Neural progenitor cell (in vitro differentiated cells): ENCODE data around the gene COL4A5. TPM values are rescaled to one million over a fixed set of nuclear protein-coding genes. Genes with fewer than 3 reads are reported as not detected.

Experiments used
- DNase-seq: peaks from one replicate; pipeline ENCODE4 v3.0.0-alpha.2; 2016; ENCODE audit warnings: low spot score
- H2AFZ ChIP-seq: fragments of 200-600 bp; sonication (generic); replicated peaks from 2 replicates; pipeline ENCODE4 v1.6.1; 2016; ENCODE audit warnings: antibody characterized with exemption
- H3F3A ChIP-seq: fragments of 200-600 bp; sonication (generic); 2 replicates; pipeline ENCODE4 v1.6.1; 2016; ENCODE audit warnings: antibody characterized with exemption, low read depth
- H3K27ac ChIP-seq: fragments of 200-600 bp; sonication (generic); 2 replicates; pipeline ENCODE4 v1.5.1; 2016; ENCODE audit warnings: mild to moderate bottlenecking
- H3K27me3 ChIP-seq: fragments of 200-600 bp; sonication (generic); 2 replicates; pipeline ENCODE4 v1.6.1; 2016; ENCODE audit warnings: mild to moderate bottlenecking, moderate library complexity
- H3K36me3 ChIP-seq: fragments of 200-600 bp; sonication (generic); 2 replicates; pipeline ENCODE4 v1.5.1; 2016
- H3K4me1 ChIP-seq: fragments of 200-600 bp; sonication (generic); 2 replicates; pipeline ENCODE4 v1.6.1; 2016; ENCODE audit warnings: mixed run types
- H3K4me2 ChIP-seq: fragments of 200-600 bp; sonication (generic); 2 replicates; pipeline ENCODE4 v1.6.1; 2016
- H3K4me3 ChIP-seq: fragments of 200-600 bp; sonication (generic); 2 replicates; pipeline ENCODE4 v1.5.1; 2016
- H3K79me2 ChIP-seq: fragments of 200-600 bp; sonication (generic); 2 replicates; pipeline ENCODE4 v1.6.1; 2016; ENCODE audit warnings: low read depth
- H3K9ac ChIP-seq: fragments of 200-600 bp; sonication (generic); 2 replicates; pipeline ENCODE4 v1.6.1; 2016
- H3K9me3 ChIP-seq: fragments of 200-600 bp; sonication (generic); 2 replicates; pipeline ENCODE4 v1.5.1; 2016; ENCODE audit warnings: low read depth
- H4K20me1 ChIP-seq: fragments of 200-600 bp; sonication (generic); 2 replicates; pipeline ENCODE4 v1.6.1; 2016; ENCODE audit warnings: low read depth
- H3K27ac Mint-ChIP-seq: 3 replicates; pipeline ENCODE4 v1.8.0; 2021; ENCODE audit warnings: mixed read lengths
- H3K27me3 Mint-ChIP-seq: 2 replicates; pipeline ENCODE4 v1.8.0; 2022; ENCODE audit warnings: low read depth, mild to moderate bottlenecking, inconsistent platforms, moderate library complexity, mixed read lengths; ENCODE audit not compliant: insufficient read depth
- H3K36me3 Mint-ChIP-seq: 3 replicates; pipeline ENCODE4 v1.8.0; 2021; ENCODE audit warnings: mixed read lengths
- H3K4me1 Mint-ChIP-seq: 3 replicates; pipeline ENCODE4 v1.8.0; 2021; ENCODE audit warnings: mixed read lengths
- H3K4me3 Mint-ChIP-seq: 3 replicates; pipeline ENCODE4 v1.8.0; 2021; ENCODE audit warnings: mild to moderate bottlenecking, moderate library complexity, mixed read lengths
- H3K9me3 Mint-ChIP-seq: 3 replicates; pipeline ENCODE4 v1.8.0; 2020; ENCODE audit warnings: mixed read lengths
- EZH2 ChIP-seq: fragments of 200-600 bp; sonication (generic); IDR thresholded peaks from 2 replicates; pipeline ENCODE4 v1.6.1; 2017; ENCODE audit warnings: antibody characterized with exemption, mild to moderate bottlenecking, moderate library complexity
- EZH2phosphoT487 ChIP-seq: fragments of 200-600 bp; sonication (generic); IDR thresholded peaks from 2 replicates; pipeline ENCODE4 v1.6.1; 2017; ENCODE audit warnings: antibody characterized with exemption
- total RNA-seq: library from RNA; depleted of rRNA; stranded (reverse); fragments of >200 nt; gene quantifications from 2 replicates; pipeline ENCODE4 v1.2.3, GENCODE V29; 2015; ENCODE audit warnings: low replicate concordance
- TF ChIP-seq, protein P1 (sequence below): fragments of 200-600 bp; sonication (generic); IDR thresholded peaks from 2 replicates; pipeline ENCODE4 v1.5.1; 2017; ENCODE audit warnings: antibody characterized with exemption, mild to moderate bottlenecking

Gene COL4A5
- total RNA-seq, 1 donor from 2014 or later, result 115 TPM

DNA sequence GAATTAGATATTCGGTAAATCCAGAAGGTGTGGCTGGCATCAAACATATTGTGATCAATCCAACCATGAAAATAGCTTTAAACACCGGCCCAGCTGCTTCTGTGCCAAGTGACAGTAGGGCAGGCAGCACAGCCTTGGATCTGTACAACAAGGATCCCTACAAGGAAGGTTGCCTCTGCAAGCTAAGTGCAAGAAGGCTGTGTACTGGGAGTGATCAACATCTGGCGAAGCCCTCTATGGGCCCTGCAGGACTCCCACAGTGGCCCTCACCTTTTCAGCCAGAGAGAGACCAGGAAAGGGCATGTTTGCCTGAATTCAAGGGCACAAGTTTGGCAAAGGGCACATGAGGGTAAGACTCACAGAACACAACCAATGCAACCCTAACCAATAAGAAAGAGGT, 287.1 kb downstream of the COL4A5 start:
- H3K27ac ChIP-seq, result no peak overlapping the region
- peaks cover 22% of the 10 kb centered on the region for H3F3A ChIP-seq
- H3K4me1 Mint-ChIP-seq, result peaks cover 57% of the 10 kb centered on the region
- peaks cover 4% of the 10 kb centered on the region for H3K36me3 Mint-ChIP-seq
- no peak overlapping the region for H3K9ac ChIP-seq
- peak overlapping the region; percentile 64 for H3K4me3 ChIP-seq
- peaks cover 92% of the 10 kb centered on the region for H3K79me2 ChIP-seq
- H2AFZ ChIP-seq, result no peak overlapping the region
- peak overlapping the region; percentile 91 for H3K4me2 ChIP-seq
- H3K9me3 Mint-ChIP-seq, result no peaks in the 10 kb centered on the region
- H3K4me1 ChIP-seq, result peaks cover 65% of the 10 kb centered on the region
- H3K27me3 ChIP-seq, result no peaks in the 10 kb centered on the region
- no peaks in the 10 kb centered on the region for H3K9me3 ChIP-seq
- DNase-seq, result no peak
- peaks cover 28% of the 10 kb centered on the region for H3K36me3 ChIP-seq
- H4K20me1 ChIP-seq, result peaks cover 40% of the 10 kb centered on the region
- no peak overlapping the region for H3K27ac Mint-ChIP-seq
- no peak overlapping the region for H3K4me3 Mint-ChIP-seq
- peaks cover 4% of the 10 kb centered on the region for H3K27me3 Mint-ChIP-seq
- TF ChIP-seq EZH2 (no peak), EZH2phosphoT487 (no peak)
- TF ChIP-seq, protein P1, sequence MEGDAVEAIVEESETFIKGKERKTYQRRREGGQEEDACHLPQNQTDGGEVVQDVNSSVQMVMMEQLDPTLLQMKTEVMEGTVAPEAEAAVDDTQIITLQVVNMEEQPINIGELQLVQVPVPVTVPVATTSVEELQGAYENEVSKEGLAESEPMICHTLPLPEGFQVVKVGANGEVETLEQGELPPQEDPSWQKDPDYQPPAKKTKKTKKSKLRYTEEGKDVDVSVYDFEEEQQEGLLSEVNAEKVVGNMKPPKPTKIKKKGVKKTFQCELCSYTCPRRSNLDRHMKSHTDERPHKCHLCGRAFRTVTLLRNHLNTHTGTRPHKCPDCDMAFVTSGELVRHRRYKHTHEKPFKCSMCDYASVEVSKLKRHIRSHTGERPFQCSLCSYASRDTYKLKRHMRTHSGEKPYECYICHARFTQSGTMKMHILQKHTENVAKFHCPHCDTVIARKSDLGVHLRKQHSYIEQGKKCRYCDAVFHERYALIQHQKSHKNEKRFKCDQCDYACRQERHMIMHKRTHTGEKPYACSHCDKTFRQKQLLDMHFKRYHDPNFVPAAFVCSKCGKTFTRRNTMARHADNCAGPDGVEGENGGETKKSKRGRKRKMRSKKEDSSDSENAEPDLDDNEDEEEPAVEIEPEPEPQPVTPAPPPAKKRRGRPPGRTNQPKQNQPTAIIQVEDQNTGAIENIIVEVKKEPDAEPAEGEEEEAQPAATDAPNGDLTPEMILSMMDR, result no peak

DNA sequence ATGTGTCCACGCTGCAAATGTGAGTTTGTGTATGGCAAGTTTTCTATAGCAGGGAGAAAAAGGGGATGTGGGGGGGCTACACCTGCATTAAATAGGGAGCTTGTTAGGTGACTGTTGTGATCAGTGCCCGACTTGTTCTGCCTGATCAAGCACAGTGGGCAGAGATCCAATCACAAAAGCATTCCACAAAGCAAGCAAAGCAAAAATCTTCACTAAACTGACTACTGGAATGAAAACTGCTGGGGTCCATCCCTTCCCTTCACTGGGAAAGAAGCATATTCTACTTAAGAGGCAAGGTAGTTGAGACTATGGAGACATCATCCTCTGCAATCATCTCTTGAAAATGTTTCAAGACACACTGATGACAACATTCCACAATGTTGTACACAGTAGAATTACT, 291.5 kb downstream of the COL4A5 start:
- peaks cover 22% of the 10 kb centered on the region for H3K36me3 ChIP-seq
- H2AFZ ChIP-seq, result no peak overlapping the region
- Mint-ChIP-seq H3K9me3 (peaks cover 3% of the 10 kb centered on the region), H3K4me1 (peaks cover 67% of the 10 kb centered on the region), H3K27ac (peak overlapping the region; percentile 28), H3K36me3 (peaks cover 3% of the 10 kb centered on the region), H3K4me3 (peak overlapping the region; percentile 94), H3K27me3 (peaks cover 34% of the 10 kb centered on the region)
- H3K27ac ChIP-seq, result peak overlapping the region; percentile 96
- H3K79me2 ChIP-seq, result peaks cover 99% of the 10 kb centered on the region
- no peaks in the 10 kb centered on the region for H3K9me3 ChIP-seq
- DNase-seq, result peak; percentile 85
- H3K9ac ChIP-seq, result peak overlapping the region; percentile 59
- peaks cover 57% of the 10 kb centered on the region for H3K4me1 ChIP-seq
- no peaks in the 10 kb centered on the region for H3K27me3 ChIP-seq
- H3F3A ChIP-seq, result peaks cover 47% of the 10 kb centered on the region
- no peak for TF ChIP-seq EZH2
- TF ChIP-seq EZH2phosphoT487, result no peak
- TF ChIP-seq, protein P1, result no peak
- peak overlapping the region; percentile 91 for H3K4me2 ChIP-seq
- peak overlapping the region; percentile 64 for H3K4me3 ChIP-seq
- peaks cover 48% of the 10 kb centered on the region for H4K20me1 ChIP-seq

DNA sequence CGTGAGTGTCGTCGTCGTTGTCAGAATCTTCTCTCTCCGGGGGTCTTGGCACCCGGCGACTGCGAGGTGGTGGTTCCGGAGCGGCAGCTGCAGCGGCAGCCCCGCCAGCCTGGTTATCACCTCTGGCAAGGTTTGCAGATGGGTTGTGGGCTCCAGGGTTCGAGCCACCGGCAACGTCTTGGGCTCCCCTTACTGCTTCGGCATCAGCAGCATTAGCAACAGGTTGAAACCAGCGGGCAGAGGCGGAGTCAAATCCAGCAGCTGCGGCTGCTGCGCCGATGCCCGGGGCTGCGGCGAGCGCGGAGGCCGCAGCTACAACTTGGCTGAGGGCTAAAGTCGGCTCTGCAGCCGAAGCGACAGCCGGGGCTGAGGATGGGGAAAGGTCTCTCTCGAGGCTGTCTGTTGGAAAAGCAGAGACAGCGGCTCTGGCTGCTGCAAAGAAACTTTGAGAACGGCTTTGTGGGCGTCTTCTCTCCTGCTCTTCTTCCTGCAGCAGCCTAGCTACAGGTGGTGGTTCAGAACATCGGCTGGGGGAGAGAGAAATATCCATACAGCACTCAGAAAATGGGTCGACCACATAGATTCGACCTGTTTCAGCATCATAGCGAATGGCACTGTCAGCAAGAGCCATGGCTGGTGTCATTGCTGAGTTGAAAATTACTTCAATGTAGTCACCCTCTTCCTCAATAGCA, 293.1 kb downstream of the COL4A5 start:
- H3K4me1 ChIP-seq, result peaks cover 44% of the 10 kb centered on the region
- peak overlapping the region; percentile 59 for H3K9ac ChIP-seq
- peak; percentile 67 for DNase-seq
- no peak overlapping the region for H2AFZ ChIP-seq
- no peaks in the 10 kb centered on the region for H3K9me3 ChIP-seq
- H4K20me1 ChIP-seq, result peaks cover 33% of the 10 kb centered on the region
- H3K4me3 ChIP-seq, result peak overlapping the region; percentile 64
- peaks cover 18% of the 10 kb centered on the region for H3K36me3 ChIP-seq
- no peak for TF ChIP-seq EZH2phosphoT487
- TF ChIP-seq, protein P1, result no peak
- no peak for TF ChIP-seq EZH2
- H3F3A ChIP-seq, result peaks cover 55% of the 10 kb centered on the region
- H3K27ac Mint-ChIP-seq, result peak overlapping the region; percentile 63
- H3K36me3 Mint-ChIP-seq, result peaks cover 3% of the 10 kb centered on the region
- H3K27ac ChIP-seq, result peak overlapping the region; percentile 95
- H3K9me3 Mint-ChIP-seq, result peaks cover 3% of the 10 kb centered on the region
- peaks cover 61% of the 10 kb centered on the region for H3K4me1 Mint-ChIP-seq
- peaks cover 89% of the 10 kb centered on the region for H3K79me2 ChIP-seq
- peak overlapping the region; percentile 91 for H3K4me2 ChIP-seq
- H3K4me3 Mint-ChIP-seq, result peak overlapping the region; percentile 94
- no peaks in the 10 kb centered on the region for H3K27me3 ChIP-seq
- peaks cover 34% of the 10 kb centered on the region for H3K27me3 Mint-ChIP-seq
